Measurements from ENCODE around the gene ME1.

GRCh38 chr6:83463886-83464285 is 33.0 kb upstream of the ME1 start:
- TF ChIP-seq CTCF (IDR thresholded peaks at IDR 0.05): no peak
- no peak for TF ChIP-seq ZFX (IDR thresholded peaks at IDR 0.05; ENCODE audit: borderline replicate concordance)
